ENCODE results near the gene SH3GL1.

Gene SH3GL1

GRCh38 chr19:4400135-4400936 lies at the start of gene SH3GL1:
Gene SH3GL1 (minus strand): TSS chr19:4400547. CDS start chr19:4400368, 179 bp downstream.
- peak; percentile 90 for TF ChIP-seq CTCF (IDR thresholded peaks at IDR 0.05; ENCODE audit: low read depth, low read length, missing control alignments)
- H3K4me3 ChIP-seq (replicated peaks; ENCODE audit: low read depth, low read length), result peak within 1 kb of the TSS; percentile 80
- peak; percentile 67 for DNase-seq (ENCODE audit: extremely low read depth, low read depth)

GRCh38 chr19:4449639-4450028 lies 49.3 kb upstream of the SH3GL1 start:
- no peak for DNase-seq (ENCODE audit: extremely low read depth, low read depth)
- no peak for TF ChIP-seq CTCF (IDR thresholded peaks at IDR 0.05; ENCODE audit: low read depth, low read length, missing control alignments)
- H3K4me3 ChIP-seq (replicated peaks; ENCODE audit: low read depth, low read length), result no peak overlapping the region

GRCh38 chr19:4449022-4449638 lies 48.8 kb upstream of the SH3GL1 start:
- DNase-seq (ENCODE audit: extremely low read depth, low read depth), result no peak
- TF ChIP-seq CTCF (IDR thresholded peaks at IDR 0.05; ENCODE audit: low read depth, low read length, missing control alignments), result no peak

GRCh38 chr19:4448147-4448985 lies 48.0 kb upstream of the SH3GL1 start:
- no peak for DNase-seq (ENCODE audit: extremely low read depth, low read depth)
- no peak for TF ChIP-seq CTCF (IDR thresholded peaks at IDR 0.05; ENCODE audit: low read depth, low read length, missing control alignments)
- no peak overlapping the region for H3K4me3 ChIP-seq (replicated peaks; ENCODE audit: low read depth, low read length)

More at GRCh38 chr19:4449022-4449638, 48.8 kb upstream of the SH3GL1 start:
- no peak overlapping the region for H3K4me3 ChIP-seq (replicated peaks; ENCODE audit: low read depth, low read length)

GRCh38 chr19:4447327-4448146 lies 47.2 kb upstream of the SH3GL1 start:
- no peak for TF ChIP-seq CTCF (IDR thresholded peaks at IDR 0.05; ENCODE audit: low read depth, low read length, missing control alignments)
- no peak for DNase-seq (ENCODE audit: extremely low read depth, low read depth)
- no peak overlapping the region for H3K4me3 ChIP-seq (replicated peaks; ENCODE audit: low read depth, low read length)

GRCh38 chr19:4446704-4447200 lies 46.4 kb upstream of the SH3GL1 start:
- no peak for DNase-seq (ENCODE audit: extremely low read depth, low read depth)
- TF ChIP-seq CTCF (IDR thresholded peaks at IDR 0.05; ENCODE audit: low read depth, low read length, missing control alignments), result no peak
- H3K4me3 ChIP-seq (replicated peaks; ENCODE audit: low read depth, low read length), result no peak overlapping the region

All from HFF-Myc (cell line).